Naive thymus-derived CD8-positive, alpha-beta T cell (primary cell): ENCODE measurements around the gene FZD2. TPM values are rescaled to one million over a fixed set of nuclear protein-coding genes. Genes with fewer than 3 reads are reported as not detected.
"Not testable (repeated sequence)": the region's sequence is repeated elsewhere in the genome, so short reads cannot be mapped to it uniquely, and the experiment has no call there.

Experiments
- ATAC-seq, 2 donors: fragments of 150-1000 bp; cut with Tn5 transposase in 1 of 2; sonication (Bioruptor Pico), chemical (Tn5 transposase) in 1 of 2; 1 replicate in 1 of 2; 2 replicates in 1 of 2; pipeline ENCODE4 v1.10.0; 2021; ENCODE audit warnings: mild to moderate bottlenecking in 2 of 2, moderate library complexity in 2 of 2
- POLR2A ChIA-PET: fragments of 350-600 bp; sonication (Branson Sonifier 250); formaldehyde crosslinking; loops from one replicate; lab custom pipeline; 2021; ENCODE audit warnings: antibody characterized with exemption; lab: Charles Lee
- DNase-seq, 10 donors: peaks; one replicate each; pipeline versions ENCODE4 v3.0.0 to v3.0.0-alpha.2; 2020 to 2022
- H3K27ac Mint-ChIP-seq, 10 donors: one replicate each; pipeline ENCODE4 v1.8.0; 2020 to 2022; ENCODE audit warnings: mild to moderate bottlenecking in 10 of 10, mixed read lengths in 10 of 10, moderate library complexity in 4 of 10, inconsistent platforms in 1 of 10
- H3K27me3 Mint-ChIP-seq, 5 donors: one replicate each; pipeline ENCODE4 v1.8.0; 2021 to 2022; ENCODE audit warnings: mixed read lengths in 5 of 5
- H3K36me3 Mint-ChIP-seq, 3 donors: one replicate each; pipeline ENCODE4 v1.8.0; 2020 to 2022; ENCODE audit warnings: mixed read lengths in 3 of 3, mild to moderate bottlenecking in 2 of 3, inconsistent platforms in 1 of 3
- H3K4me1 Mint-ChIP-seq, 4 donors: one replicate each; pipeline ENCODE4 v1.8.0; 2021 to 2022; ENCODE audit warnings: mixed read lengths in 4 of 4
- H3K4me3 Mint-ChIP-seq, 10 donors: one replicate each; pipeline ENCODE4 v1.8.0; 2020 to 2022; ENCODE audit warnings: mild to moderate bottlenecking in 10 of 10, mixed read lengths in 10 of 10, moderate library complexity in 6 of 10, inconsistent platforms in 1 of 10
- H3K9me3 Mint-ChIP-seq, 9 donors: one replicate each; pipeline ENCODE4 v1.8.0; 2020 to 2022; ENCODE audit warnings: mixed read lengths in 9 of 9, mild to moderate bottlenecking in 3 of 9, inconsistent platforms in 1 of 9, moderate library complexity in 1 of 9
- polyA plus RNA-seq, 3 donors: library from polyadenylated mRNA; unstranded; fragments of 300-500 nt; fragmentation: Illumina TruSeq; gene quantifications; one replicate each; pipeline ENCODE4 v1.2.3, GENCODE V29; 2021
- total RNA-seq, 8 experiments: library from RNA in 2 of 8; stranded (reverse) in 2 of 8; gene quantifications; one replicate each; pipeline ENCODE4 v1.2.3 and lab custom pipeline; 2021 to 2026

The FZD2 gene
- total and polyA plus RNA-seq, 5 experiments from 2014 or later, result 0.16 to 0.34 (median 0.24) TPM; not detected in 2

GRCh38 chr17:44589316-44590071 is 32.2 kb downstream of the FZD2 start:
- Mint-ChIP-seq H3K27me3 (peaks cover 0 to 8% (median 5%) of the 10 kb centered on the region in 5 donors), H3K4me3 (no peak overlapping the region), H3K27ac (no peak overlapping the region), H3K9me3 (no peaks in the 10 kb centered on the region), H3K4me1 (no peaks in the 10 kb centered on the region), H3K36me3 (no peaks in the 10 kb centered on the region)
- ATAC-seq (no peak), DNase-seq (peak in 1 of 10 donors; percentile 34)
- POLR2A ChIA-PET, result no interaction called here

- H3K4me3 Mint-ChIP-seq, H3K27me3 Mint-ChIP-seq, H3K9me3 Mint-ChIP-seq, POLR2A ChIA-PET, DNase-seq, H3K27ac Mint-ChIP-seq, H3K36me3 Mint-ChIP-seq, ATAC-seq, H3K4me1 Mint-ChIP-seq: not testable (repeated sequence)
These were observed 32.8 kb downstream of the FZD2 start for GRCh38 chr17:44590072-44590462.

DNA sequence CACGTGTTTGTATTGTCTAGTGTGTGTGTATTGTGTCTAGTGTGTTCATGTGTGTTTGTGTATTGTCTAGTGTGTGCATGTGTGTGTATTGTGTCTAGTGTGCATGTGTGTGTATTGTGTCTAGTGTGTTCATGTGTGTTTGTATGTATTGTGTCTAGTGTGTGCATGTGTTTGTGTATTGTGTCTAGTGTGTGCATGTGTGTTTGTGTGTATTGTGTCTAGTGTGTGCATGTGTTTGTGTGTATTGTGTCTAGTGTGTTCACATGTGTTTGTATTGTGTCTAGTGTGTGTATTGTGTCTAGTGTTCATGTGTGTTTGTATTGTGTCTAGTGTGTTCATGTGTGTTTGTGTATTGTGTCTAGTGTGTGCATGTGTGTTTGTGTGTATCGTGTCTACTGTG is 33.5 kb downstream of the FZD2 start:
- H3K4me1 Mint-ChIP-seq, DNase-seq, POLR2A ChIA-PET, H3K27ac Mint-ChIP-seq, H3K36me3 Mint-ChIP-seq, H3K9me3 Mint-ChIP-seq, H3K4me3 Mint-ChIP-seq, ATAC-seq: not testable (repeated sequence)
- peaks cover 0 to 15% (median 6%) of the 10 kb centered on the region in 5 donors for H3K27me3 Mint-ChIP-seq

DNA sequence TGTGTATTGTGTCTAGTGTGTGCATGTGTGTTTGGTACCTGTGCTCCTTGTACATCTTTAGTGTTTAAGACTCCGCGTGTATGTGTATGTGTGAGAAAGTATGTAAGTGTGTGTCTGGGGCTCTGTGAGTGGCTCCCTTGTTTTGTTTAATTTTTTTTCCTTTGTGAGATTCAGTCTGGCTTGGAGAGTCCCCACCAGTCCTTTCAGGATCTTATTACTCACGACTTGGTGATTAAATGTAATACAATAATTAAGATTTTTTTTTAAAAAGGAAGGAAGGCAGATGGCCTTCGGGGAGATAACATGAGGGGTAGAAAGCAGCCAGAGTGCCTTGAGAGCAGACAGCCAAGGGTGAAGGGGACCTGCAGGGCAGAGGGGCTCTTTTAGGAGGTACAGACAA is 33.9 kb downstream of the FZD2 start:
- H3K4me3 Mint-ChIP-seq, result no peak overlapping the region
- POLR2A ChIA-PET, result no interaction called here
- ATAC-seq (no peak), DNase-seq (peak in 1 of 10 donors; percentile 2)
- no peaks in the 10 kb centered on the region for H3K9me3 Mint-ChIP-seq
- no peaks in the 10 kb centered on the region for H3K4me1 Mint-ChIP-seq
- no peak overlapping the region for H3K27ac Mint-ChIP-seq
- no peaks in the 10 kb centered on the region for H3K36me3 Mint-ChIP-seq
- peaks cover 0 to 16% (median 6%) of the 10 kb centered on the region in 5 donors for H3K27me3 Mint-ChIP-seq

DNA sequence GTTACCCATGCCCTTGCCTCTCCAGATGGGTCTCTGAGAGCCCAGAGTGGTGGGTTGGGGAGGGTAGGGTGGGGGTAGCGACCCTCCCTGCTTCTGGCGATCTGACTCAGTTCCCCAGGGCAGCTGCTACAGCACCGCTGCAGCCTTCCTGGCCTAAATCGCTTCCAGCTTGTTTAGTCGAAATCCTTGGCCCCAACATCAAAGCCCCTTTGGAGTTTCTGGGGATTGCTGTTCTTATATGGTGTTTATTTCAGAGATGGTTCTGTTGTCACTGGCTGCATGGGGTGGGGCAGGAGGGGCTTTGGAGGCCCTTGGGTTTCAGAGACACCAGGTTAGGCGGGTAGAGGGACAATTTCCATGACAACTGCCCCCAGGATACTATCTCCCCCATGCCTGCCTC is 35.9 kb downstream of the FZD2 start:
- Mint-ChIP-seq H3K27ac (no peak overlapping the region), H3K9me3 (no peaks in the 10 kb centered on the region), H3K4me3 (no peak overlapping the region), H3K36me3 (no peaks in the 10 kb centered on the region), H3K27me3 (peaks cover 3 to 18% (median 8%) of the 10 kb centered on the region in 5 donors), H3K4me1 (no peaks in the 10 kb centered on the region)
- ATAC-seq, result no peak
- peak in 1 of 10 donors; percentile 50 for DNase-seq
- POLR2A ChIA-PET, result no interaction called here

DNA sequence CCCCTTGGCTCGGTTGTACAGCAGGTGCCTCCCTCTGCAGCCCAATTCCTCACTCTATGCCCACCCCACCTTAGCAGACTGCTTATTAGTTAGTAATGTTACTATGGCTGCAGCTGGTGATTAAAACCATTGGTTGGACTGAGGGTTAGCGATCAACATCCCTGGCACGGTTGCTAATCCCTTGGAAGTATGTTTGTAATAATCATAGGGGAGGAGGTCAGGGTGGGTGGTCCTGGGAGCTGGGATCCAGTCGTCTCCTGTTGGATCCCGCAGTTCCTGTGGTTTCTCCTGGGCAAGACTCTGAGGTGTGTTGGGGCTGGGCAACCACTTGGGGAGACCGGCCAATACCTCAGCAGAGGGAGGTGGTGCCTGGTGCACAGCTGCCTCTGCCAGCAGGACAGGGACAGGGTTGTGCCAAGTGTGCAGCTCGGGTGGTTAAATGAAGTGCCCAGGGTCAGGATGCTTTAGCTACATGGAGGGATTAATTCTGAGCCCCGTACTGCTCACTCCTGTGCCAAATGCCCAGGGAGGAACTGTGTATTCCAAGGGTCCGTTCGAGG is 38.0 kb downstream of the FZD2 start:
- Mint-ChIP-seq H3K27ac (no peak overlapping the region), H3K4me1 (no peaks in the 10 kb centered on the region), H3K36me3 (no peaks in the 10 kb centered on the region), H3K4me3 (no peak overlapping the region), H3K27me3 (peaks cover 4 to 20% (median 12%) of the 10 kb centered on the region in 5 donors), H3K9me3 (no peaks in the 10 kb centered on the region)
- POLR2A ChIA-PET, result no interaction called here
- no peak for ATAC-seq
- DNase-seq, result peak in 1 of 10 donors; percentile 21

- Mint-ChIP-seq H3K27ac (no peak overlapping the region), H3K36me3 (no peaks in the 10 kb centered on the region), H3K4me1 (no peaks in the 10 kb centered on the region), H3K4me3 (no peak overlapping the region), H3K27me3 (peaks cover 7 to 21% (median 19%) of the 10 kb centered on the region in 5 donors), H3K9me3 (no peaks in the 10 kb centered on the region)
- peak in 1 of 10 donors; percentile 37 for DNase-seq
- no peak for ATAC-seq
- POLR2A ChIA-PET, result interaction anchor here (0.6 to 0.7 kb wide), 2 partner anchors 138 to 180 kb away, joined by 3 read pairs; no protein-coding TSS in a partner anchor
These were observed 41.0 kb downstream of the FZD2 start for GRCh38 chr17:44598329-44598728.

DNA sequence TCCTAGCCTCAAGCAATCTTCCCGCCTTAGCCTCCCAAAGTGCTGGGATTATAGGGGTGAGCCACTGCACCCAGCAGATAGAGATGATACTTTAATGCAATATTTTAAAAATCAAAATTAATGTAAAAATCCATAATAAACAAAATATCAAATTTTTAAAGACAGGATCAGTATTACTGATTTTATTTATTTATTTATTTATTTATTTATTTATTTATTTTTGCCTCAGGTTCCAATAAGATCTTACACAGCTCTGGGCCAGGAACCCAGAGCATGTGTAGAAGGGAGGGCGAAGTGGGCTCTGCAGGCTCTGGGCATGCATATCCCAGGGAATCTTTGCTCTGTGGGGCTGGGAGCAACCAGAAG is 41.6 kb downstream of the FZD2 start:
- Mint-ChIP-seq H3K27me3 (peaks cover 7 to 21% (median 18%) of the 10 kb centered on the region in 5 donors), H3K36me3 (no peaks in the 10 kb centered on the region), H3K9me3 (no peaks in the 10 kb centered on the region), H3K27ac (no peak overlapping the region), H3K4me3 (no peak overlapping the region), H3K4me1 (no peaks in the 10 kb centered on the region)
- ATAC-seq (no peak), DNase-seq (no peak)
- POLR2A ChIA-PET, result interaction anchor here (0.6 to 0.7 kb wide), 2 partner anchors 138 to 180 kb away, joined by 3 read pairs; no protein-coding TSS in a partner anchor

- H3K27ac Mint-ChIP-seq, result no peak overlapping the region
- no peak for ATAC-seq
- no peak for DNase-seq
These were observed 42.3 kb downstream of the FZD2 start for GRCh38 chr17:44599298-44600175.

GRCh38 chr17:44601539-44601938 is 44.3 kb downstream of the FZD2 start:
- ATAC-seq (no peak), DNase-seq (no peak)
- H3K27me3 Mint-ChIP-seq, result peaks cover 6 to 22% (median 10%) of the 10 kb centered on the region in 5 donors
- no peak overlapping the region for H3K27ac Mint-ChIP-seq
- H3K9me3 Mint-ChIP-seq, result no peaks in the 10 kb centered on the region
- H3K4me1 Mint-ChIP-seq, result no peaks in the 10 kb centered on the region
- no peaks in the 10 kb centered on the region for H3K36me3 Mint-ChIP-seq
- no peak overlapping the region for H3K4me3 Mint-ChIP-seq
- POLR2A ChIA-PET, result no interaction called here

More at GRCh38 chr17:44599298-44600175, 42.3 kb downstream of the FZD2 start:
- Mint-ChIP-seq H3K4me1 (no peaks in the 10 kb centered on the region), H3K36me3 (no peaks in the 10 kb centered on the region), H3K9me3 (no peaks in the 10 kb centered on the region), H3K4me3 (no peak overlapping the region), H3K27me3 (peaks cover 7 to 21% (median 17%) of the 10 kb centered on the region in 5 donors)
- POLR2A ChIA-PET, result no interaction called here

GRCh38 chr17:44601973-44602372 is 44.7 kb downstream of the FZD2 start:
- H3K9me3 Mint-ChIP-seq, result no peaks in the 10 kb centered on the region
- no peak overlapping the region for H3K4me3 Mint-ChIP-seq
- H3K36me3 Mint-ChIP-seq, result no peaks in the 10 kb centered on the region
- peaks cover 6 to 22% (median 10%) of the 10 kb centered on the region in 5 donors for H3K27me3 Mint-ChIP-seq
- no peak overlapping the region for H3K27ac Mint-ChIP-seq
- no peak for DNase-seq
- no peak for ATAC-seq
- POLR2A ChIA-PET, result no interaction called here
- H3K4me1 Mint-ChIP-seq, result no peaks in the 10 kb centered on the region

GRCh38 chr17:44602390-44602789 is 45.1 kb downstream of the FZD2 start:
- DNase-seq, result no peak
- no peak for ATAC-seq
- Mint-ChIP-seq H3K27ac (peak overlapping the region in 1 of 10 donors; percentile 43), H3K27me3 (peaks cover 6 to 22% (median 9%) of the 10 kb centered on the region in 5 donors), H3K4me1 (no peaks in the 10 kb centered on the region), H3K36me3 (no peaks in the 10 kb centered on the region), H3K4me3 (no peak overlapping the region), H3K9me3 (no peaks in the 10 kb centered on the region)
- POLR2A ChIA-PET, result no interaction called here

DNA sequence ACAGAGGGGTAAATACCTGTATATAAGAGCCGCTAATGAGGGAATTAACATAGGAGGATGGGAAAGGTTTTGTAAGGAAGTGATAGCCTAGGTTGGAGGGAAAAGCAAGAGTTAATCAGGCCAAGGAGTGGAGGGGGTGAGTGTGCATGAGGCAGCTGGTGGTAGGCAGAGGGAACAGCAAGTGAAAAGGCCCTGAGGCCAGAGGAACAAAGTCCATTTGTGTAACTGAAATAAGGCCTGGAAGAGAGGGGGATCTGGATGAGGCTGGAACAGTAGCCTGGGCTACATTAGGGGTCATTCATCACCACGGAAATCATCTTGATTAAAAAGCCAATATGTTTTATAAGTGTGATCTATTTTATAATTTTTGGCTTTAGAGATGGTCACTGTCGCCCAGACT is 45.7 kb downstream of the FZD2 start:
- POLR2A ChIA-PET, result no interaction called here
- ATAC-seq, result no peak
- no peaks in the 10 kb centered on the region for H3K4me1 Mint-ChIP-seq
- H3K4me3 Mint-ChIP-seq, result no peak overlapping the region
- H3K27me3 Mint-ChIP-seq, result peaks cover 6 to 22% (median 9%) of the 10 kb centered on the region in 5 donors
- no peaks in the 10 kb centered on the region for H3K36me3 Mint-ChIP-seq
- no peaks in the 10 kb centered on the region for H3K9me3 Mint-ChIP-seq
- H3K27ac Mint-ChIP-seq, result no peak overlapping the region
- DNase-seq, result no peak
